NCI-H1930 (cell line): ENCODE data around the gene TMSB15B.
A peak's percentile ranks its signal among the peaks of the same experiment; 100 is the strongest.
"Not testable (repeated sequence)": the region's sequence is repeated elsewhere in the genome, so short reads cannot be mapped to it uniquely, and the experiment has no call there.

ENCODE experiments used
- DNase-seq, 2 experiments: peaks; one replicate each; lab custom pipeline; 2025; lab: John Stamatoyannopoulos, UW

Gene TMSB15B

DNA sequence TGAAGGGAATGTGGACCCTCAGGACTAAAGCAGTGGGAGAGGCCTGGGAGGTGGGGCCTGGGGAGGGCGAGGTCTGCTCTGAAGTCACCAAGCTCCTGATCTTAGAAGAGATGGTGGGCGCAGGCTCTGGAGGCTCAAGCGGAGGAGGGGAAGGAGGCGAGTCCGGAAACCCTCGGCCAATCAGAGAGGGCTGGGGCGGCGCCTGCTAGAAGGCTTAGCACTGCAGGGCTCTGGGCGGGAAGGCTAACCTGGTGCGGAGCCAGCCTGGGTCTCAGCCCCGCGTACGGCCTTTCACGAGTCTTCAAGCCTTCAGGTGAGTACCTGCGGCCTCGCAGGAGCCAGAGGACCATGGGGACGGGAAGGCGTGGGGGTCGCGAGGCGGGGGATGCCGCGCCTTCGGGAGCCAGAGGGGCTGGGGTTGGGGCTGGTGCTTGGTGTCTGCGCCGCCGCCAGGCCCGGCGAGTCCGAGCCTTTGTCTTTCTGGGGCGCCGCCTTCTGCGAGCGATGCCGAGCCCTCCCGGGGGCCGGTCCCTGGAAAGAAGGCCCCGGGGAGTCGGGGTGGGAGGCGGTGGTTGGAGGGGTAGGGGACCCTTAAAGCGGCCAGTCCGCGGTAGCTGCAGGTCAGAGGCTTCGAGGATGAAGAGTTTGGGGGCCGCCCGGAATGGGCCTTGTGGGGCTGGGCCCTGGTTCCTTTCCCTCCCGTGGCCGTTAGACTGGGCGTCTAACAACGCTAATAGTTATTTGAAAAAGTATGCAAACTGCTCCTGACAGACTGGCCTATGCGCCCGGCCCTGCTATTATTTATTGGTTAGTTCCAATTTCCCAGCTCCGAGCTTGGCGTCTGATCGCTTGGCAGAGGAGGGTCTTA is at the start of gene TMSB15B:
Gene TMSB15B (plus strand): TSS at position 217 of the 868 bp plus-strand sequence.
- not testable (repeated sequence) for DNase-seq

DNA sequence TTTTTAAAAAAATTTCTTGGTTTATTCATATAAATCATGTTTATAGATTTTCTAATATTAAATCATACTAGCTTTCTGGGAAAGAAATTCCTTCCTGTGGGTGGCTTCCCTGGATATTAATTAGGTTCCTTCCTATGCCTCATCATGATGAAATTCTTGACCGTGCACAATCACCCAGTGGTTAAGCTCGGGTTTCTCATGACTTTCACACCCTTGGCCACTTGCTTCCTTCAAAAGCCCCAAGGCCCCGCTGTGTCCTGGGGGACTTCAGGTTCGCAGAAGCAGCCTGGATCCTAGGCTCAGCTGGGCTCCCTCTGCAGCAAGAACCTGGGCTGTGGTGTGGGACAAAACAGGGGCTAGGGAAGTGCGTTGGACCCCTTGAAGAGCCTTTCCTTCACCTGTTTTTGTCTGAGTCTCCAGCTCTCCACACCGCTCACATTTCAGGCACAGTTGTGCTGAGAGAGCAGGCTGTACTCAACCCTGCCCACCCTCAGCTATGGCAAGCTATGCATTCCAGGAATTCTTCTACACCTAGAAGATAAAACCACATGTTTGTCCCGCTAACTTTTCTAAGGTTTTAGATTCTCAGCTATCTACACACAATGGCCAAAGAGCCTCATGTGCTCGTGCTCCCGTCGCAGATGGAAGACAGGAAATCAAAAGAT is 48.9 kb upstream of the TMSB15B start:
- DNase-seq, result no peak

DNA sequence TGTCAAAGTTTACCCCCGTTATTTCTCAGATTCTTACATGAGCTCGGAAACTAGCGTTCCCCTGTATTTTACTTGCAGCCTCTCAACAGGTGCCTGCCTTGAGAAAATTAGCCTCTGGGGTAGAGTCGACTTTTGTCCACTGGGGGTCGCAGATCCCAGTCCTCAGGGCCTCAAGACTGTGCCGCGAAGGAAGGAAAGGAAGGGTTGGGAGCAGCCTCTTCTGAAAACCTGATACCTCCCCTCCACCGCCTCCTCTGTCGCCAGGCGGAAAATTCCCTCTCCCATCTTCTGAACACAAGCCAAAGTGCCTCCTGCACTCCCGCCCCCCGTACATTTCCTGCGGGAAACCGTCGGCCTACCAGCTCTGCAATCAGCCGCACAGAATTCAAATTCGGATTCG is 44.4 kb upstream of the TMSB15B start:
- peak; percentile 36 to 43 for DNase-seq

DNA sequence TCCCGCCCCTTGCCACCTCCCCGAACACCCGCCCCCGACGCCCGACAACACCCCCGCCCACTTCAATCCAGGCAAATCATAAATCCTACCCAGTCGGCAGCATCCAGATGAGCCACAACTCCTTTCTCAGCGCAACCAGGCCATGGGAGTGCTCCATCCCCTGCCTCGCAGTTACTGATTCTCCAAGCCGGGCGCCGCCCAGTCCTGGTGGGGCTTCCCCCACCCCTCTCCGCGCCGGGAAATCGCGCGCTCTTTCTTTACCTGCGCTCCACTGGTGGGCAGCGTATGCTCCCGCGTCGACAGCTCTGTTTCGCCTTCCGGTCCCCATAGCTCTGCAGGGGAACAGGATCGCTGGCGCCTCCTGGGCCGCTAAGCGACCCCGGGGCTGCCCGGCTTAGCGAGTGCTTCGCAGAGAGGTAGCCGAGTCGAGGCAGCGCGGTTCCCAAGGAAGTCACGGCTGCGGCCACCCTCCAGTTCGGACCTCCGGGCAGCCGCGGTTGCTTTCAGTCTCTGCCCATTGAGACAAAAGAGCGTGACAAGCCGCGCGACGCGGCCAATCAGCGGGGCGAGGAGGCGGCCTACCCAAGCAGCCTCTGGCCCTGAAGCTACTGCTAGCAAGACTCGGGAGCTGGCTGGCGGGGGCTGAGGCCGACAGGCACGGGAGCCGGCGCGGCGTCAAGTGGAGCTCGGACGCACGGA is 43.7 kb upstream of the TMSB15B start:
- DNase-seq, result peak; percentile 52 to 66

DNA sequence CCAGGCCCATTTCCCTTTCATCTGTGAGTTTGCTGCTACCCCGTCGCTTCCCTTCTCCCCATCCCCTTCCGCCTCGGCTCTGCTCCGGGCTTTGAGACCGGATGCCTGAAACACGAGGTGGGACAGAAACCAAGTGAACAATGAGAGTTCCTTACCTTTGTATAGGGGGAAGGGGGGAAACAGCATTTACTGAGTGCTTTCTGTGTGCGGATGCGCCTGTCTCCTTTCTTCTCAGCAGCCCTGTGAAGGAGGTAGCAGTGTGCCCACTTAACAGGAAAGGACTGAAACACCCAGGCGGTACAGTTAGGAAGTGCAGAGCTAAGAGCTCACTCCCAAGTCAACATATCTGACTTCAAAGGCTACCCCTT is 43.2 kb upstream of the TMSB15B start:
- DNase-seq, result peak in 1 of 2 experiments; percentile 30

DNA sequence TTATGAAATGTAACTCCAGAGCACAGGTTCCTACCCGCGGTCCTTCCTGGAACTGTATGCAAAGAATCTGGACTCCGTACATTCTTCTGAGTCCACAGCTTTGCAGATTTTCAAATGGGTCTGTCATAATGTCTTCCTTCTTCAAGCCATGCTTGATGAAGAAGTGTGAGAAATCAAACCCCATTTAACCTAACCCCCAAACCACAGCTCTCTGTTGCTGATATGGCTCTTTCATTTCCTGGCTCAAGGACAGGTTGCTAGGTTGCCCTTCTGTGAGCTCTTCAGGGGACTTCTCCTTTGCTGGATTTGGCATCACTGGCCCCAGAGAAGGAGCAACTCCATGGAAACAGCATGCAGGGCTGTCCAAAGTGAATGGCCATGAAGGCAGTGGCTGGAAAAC is 41.9 kb upstream of the TMSB15B start:
- DNase-seq, result not testable (repeated sequence)

DNA sequence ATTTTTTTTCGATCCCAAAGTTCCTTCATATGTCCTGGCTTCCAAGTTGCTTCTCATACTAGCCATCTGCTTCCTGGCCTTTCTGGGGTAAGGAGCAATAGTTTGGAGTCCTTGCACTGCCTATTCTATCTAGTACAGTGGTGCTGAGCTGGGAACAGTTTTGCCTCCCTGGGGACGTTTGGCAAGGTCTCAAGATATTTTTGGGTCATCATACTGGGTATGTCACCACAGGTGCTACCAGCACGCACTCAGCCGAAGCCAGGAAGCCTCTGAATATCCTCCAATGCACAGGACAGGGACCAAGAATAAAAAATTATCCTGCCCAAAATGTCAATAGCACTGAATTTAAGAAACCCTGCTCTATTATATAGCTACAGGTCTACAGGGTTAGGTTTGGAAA is 35.4 kb upstream of the TMSB15B start:
- DNase-seq, result no peak

DNA sequence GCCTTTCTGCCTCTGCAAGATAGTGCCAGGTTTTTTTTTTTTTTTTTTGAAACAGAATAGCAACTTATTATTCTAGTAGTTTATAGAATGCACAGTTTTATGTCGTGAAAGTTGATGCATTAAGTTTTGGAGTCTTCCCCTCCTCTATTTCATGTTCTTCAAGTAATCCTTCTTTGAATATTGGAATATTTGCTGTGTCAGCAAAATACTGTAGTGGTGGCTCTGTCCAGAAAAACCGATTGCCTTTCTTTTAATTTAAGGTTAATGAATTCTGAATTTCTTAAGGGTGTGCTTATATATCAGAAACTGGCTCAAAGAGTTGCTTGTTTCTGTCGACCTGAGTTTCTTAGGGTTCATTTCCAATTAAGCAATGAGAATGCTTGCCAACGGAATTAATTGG is 34.8 kb upstream of the TMSB15B start:
- DNase-seq, result no peak

DNA sequence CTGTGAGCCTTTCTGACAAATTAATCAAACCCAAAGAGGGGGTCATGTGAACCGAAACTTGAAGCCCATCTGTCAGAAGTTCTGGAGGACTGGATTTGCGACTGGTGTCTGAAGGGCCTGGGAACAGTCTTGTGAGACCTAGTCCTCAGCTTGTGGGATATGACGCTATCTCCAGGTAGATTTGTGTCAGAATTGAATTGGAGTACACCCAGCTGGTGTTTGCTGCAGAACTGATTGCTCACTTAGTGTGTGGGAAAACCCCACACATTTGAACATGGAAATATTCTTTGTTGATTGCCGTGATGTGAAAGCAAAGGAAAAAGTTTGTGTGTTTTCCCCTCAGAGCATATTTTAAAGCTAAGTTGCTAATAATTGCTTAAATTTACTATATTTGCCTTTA is 30.3 kb upstream of the TMSB15B start:
- DNase-seq, result no peak

DNA sequence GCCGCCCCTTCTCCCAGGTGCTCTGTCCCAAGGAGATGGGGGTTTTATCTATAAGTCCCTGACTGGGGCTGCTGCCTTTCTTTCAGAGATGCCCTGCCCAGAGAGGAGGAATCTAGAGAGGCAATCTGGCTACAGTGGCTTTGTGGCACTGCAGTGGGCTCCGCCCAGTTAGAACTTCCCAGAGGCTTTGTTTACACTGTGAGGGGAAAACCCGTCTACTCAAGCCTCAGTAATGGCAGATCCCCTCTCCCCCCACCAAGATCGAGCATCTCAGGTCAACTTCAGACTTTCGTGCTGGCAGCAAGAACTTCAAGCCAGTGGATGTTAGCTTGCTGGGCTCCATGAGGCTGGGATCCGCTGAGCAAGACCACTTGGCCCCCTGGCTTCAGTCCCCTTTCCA is 22.2 kb upstream of the TMSB15B start:
- not testable (repeated sequence) for DNase-seq

DNA sequence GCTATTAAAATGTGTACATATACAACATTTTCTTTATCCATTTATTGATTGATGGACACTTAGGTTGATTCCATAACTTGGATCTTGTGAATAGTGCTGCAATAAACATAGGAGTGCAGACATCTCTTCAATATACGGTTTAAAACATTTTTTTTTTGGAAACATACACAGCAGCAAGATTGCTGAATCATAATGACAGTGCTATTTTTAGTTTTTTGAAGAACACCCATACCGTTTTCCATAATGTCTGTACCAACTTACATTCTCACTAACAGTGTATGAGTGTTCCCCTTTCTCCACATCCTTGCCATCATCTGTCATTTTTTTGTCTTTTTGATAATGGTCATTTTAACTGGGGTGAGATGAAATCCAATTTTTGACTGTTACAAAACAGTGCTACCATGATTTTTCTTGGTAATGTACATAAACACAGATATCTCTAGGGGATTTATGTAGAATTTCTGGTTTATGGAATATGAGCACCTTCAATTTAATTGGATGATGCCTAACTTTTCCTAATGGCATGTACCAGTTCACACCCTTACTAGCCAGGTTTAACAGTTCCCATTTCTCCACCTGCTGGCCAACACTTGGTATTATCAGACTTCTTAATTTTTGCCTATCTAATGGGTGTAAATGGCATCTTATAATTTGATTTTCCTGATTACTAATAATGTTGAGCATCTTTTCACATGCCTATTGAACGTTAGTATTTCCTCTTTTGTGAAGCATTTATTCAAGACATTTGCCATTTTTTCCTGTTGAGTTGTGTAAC is 21.0 kb upstream of the TMSB15B start:
- DNase-seq, result peak in 1 of 2 experiments; percentile 0

DNA sequence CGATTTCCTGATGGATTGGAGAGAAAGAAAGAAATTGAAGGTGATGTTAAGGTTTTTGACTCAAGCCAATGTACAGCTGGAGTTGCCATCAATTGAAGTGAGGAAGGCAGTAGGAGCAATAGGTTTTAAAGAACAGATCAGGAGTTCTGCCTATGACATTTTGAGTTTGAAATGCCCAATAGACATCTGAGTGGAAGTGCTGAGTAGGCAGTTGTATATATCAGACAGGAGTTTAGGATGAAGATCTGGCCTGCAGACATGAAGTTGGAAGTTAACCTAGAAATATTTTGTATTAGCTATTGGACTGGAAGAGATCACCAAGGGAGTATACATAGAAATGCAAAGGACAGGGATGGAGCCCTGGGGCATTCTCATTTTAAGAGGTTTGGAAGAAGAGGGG is 12.9 kb upstream of the TMSB15B start:
- DNase-seq, result no peak

DNA sequence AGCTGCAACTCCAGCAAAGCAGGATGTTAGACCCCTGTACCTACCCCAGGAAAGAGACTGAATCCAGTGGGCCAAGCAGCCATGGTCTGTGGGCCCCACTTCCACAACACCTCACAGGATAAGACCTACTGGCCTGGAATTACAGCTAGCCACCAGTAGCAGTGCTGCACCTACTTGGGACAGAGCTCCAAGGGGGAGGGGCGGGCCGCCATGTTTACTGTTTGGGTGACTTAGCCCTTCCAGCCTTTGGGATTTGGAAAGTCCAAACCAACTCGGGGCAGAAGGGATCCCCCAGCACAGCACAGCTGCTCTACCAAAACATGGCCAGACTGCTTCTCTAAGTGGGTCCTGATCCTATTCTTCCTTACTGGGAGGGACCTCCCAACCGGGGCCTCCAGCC is 9.1 kb upstream of the TMSB15B start:
- DNase-seq, result no peak

DNA sequence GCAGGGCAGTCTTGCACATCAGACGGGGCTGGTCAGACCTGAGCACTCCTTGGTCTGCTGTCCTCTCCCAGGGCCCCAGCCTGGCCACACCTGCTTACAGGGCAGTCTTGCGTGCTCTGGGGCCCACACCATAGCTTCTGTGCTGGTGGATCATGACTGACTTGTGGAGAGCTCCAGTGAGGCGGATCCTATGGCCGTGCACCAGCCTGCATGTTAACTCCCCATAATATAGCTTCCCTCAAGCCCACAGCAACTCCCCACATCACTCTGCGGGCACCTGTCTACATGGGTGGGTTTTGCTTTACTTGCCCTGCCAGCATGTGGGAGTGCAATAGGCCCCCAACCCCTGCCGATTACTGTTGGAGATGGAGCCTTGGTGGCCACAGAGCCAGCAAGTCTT is 8.2 kb upstream of the TMSB15B start:
- no peak for DNase-seq

DNA sequence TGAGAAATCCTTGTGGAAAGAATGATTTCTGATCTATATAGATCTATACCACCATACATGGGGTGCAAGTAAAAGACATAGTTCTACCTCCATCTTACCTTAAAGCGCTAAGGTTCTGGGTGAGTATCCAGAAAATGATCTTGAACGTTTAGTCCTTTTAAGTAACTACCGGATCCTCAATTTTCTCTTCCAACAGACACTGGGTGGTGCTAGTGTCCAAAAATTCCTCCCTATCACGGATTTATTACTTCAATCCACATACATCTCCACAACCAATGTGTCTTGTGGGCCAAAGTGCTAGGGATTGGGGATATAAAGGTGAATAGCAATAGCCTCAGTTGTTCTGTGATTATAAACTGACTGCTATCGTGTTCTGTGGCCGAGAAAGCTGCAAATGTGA is 1.8 kb upstream of the TMSB15B start:
- DNase-seq, result not testable (repeated sequence)

DNA sequence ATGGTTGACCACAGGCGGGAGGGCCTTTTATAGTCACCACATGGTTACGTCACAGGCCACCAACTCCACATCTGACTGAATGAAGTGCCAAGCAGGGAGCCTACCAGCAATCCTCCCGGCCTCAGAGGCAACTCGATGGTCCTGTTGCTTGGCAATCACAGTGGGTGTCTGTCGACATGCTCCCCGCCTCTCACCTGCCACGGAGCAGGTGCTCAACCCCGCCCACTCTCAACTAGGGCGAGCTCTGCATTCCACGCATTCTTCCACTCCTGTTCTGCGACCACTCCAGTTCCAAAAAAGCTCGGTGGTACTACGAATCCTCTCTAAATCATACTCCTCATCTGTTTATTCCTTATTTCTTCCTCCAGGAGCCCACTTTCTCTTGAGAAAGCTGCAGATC is 21.1 kb downstream of the TMSB15B start:
- not testable (repeated sequence) for DNase-seq

DNA sequence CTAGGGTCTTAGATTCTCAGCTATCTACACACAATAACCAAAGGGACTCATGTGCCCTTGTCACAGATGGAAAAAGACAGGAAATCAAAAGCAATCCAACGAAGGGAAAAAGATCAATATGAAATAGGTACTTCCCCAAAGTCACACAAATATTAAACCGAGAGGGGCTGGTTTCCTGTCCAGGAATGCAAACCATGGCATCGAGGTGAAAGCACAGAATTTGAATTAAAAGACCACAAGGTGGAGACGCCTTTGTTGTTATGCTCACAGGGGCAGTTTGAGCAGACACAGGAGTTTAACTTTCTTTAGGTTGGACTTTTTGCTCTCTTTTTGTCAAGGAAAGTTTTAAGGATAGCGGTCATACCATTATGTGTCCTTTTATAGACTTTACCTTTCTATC is 36.8 kb downstream of the TMSB15B start:
- DNase-seq, result no peak

DNA sequence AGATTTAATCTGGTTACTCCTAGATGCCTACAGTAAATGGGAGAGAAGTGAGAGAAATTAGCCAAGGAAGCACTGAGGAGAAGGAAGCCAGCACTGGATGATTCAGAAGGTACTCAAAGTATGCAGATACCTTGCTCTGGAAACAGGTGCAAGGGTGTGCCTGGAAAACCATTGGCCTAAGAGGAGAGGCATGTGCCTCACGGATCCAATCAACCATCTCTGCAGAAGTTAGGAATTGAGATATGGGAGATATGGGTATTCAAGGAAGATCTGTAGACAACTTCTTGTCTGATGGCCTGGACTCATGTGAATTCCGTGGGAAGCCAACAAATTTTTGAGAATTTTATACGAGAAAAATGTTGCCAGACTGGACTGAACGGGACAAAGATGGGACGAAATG is 46.4 kb downstream of the TMSB15B start:
- DNase-seq, result no peak

DNA sequence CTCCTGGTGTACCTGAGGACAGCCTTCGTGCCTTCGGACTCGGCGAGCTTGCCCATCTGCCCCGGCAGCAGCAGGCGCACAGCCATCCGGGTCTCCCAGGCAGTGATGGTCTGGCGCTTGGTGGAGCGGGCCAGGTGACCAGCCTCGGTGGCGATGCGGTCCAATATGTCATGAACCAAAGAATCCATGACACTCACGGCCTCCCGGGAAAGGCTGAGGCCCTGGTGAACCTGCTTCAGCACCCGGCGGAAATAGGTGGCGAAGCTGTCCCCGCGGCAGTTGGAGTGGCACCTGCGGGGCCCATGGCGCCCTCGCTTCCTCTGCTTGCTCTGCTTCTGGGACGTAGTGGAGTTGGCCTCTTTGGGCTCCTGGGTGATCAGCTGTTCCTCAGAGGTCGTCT is 50.7 kb downstream of the TMSB15B start:
- DNase-seq, result no peak

DNA sequence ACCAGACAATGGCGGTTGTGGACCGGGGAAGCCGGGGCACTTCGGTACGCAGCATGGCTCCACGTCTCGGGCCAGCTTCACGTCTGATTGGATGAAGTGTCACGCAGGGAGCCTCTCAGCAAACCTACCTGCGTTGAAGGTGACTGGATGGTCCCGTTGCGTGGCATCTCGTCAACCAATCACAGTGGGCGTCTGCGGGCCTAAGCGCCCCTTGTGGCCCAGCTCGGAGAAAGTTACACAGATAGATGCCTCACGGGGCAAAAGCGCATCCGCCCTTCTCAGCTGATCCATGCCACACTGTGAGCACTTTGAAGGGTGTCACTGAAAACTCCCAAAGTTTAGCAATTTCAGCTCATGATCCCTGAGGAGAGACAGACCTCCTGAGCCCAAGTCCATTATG is 51.2 kb downstream of the TMSB15B start, which contains the start of gene H2BW1:
Gene H2BW1 (minus strand): TSS at position 103 of the 400 bp plus-strand sequence. CDS start 132 bp downstream, outside the sequence.
- DNase-seq, result no peak

DNA sequence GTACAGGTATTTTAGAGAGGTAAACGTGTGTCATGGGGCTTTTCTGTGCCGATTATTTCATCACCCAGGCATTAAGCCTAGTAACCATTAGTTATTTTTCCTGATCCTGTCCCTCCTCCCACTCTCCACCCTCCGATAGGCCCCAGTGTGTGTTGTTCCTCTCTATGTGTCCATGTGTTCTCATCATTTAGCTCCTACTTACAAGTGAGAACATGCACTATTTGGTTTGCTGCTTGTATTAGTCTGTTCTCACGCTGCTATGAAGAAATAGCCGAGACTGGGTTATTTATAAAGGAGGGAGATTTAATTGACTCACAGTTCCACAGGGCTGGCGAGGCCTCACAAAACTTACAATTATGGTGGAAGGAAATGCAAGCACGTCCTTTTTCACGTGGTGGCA is 53.1 kb downstream of the TMSB15B start:
- DNase-seq, result not testable (repeated sequence)
